Measurements from ENCODE around the gene NDRG3.

The NDRG3 gene

DNA sequence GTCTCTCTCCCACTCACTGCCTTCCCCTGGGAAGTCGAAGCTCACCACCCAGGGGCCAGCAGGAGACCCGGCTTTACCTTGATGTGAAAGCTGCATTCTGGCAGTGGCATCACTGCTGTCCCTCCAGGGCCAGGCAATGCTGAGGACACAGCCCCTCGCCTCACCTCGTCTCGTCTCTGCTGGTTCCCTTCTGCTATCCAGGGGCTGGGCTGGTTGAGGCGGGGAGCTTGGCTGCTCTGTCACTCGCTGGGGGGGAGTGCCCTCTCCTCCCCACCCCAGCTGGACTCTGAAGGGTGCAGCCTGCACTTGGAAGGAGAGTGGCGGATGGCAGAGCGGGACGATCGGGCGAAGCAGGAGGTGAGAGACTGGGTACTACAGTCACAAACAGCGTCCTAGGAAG, 40.4 kb upstream of the NDRG3 start:
- no peak overlapping the region for H3K4me3 ChIP-seq (ENCODE audit: low read depth, low read length)
- H3K4me1 ChIP-seq = no peaks in the 10 kb centered on the region
- no peak for DNase-seq
- H3K27me3 ChIP-seq = no peaks in the 10 kb centered on the region
- H3K9me3 ChIP-seq = no peaks in the 10 kb centered on the region
- TF ChIP-seq, protein P1, sequence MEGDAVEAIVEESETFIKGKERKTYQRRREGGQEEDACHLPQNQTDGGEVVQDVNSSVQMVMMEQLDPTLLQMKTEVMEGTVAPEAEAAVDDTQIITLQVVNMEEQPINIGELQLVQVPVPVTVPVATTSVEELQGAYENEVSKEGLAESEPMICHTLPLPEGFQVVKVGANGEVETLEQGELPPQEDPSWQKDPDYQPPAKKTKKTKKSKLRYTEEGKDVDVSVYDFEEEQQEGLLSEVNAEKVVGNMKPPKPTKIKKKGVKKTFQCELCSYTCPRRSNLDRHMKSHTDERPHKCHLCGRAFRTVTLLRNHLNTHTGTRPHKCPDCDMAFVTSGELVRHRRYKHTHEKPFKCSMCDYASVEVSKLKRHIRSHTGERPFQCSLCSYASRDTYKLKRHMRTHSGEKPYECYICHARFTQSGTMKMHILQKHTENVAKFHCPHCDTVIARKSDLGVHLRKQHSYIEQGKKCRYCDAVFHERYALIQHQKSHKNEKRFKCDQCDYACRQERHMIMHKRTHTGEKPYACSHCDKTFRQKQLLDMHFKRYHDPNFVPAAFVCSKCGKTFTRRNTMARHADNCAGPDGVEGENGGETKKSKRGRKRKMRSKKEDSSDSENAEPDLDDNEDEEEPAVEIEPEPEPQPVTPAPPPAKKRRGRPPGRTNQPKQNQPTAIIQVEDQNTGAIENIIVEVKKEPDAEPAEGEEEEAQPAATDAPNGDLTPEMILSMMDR (IDR thresholded peaks at IDR 0.05; ENCODE audit: low read depth, low read length) = no peak
- peaks cover 33% of the 10 kb centered on the region for H3K36me3 ChIP-seq

DNA sequence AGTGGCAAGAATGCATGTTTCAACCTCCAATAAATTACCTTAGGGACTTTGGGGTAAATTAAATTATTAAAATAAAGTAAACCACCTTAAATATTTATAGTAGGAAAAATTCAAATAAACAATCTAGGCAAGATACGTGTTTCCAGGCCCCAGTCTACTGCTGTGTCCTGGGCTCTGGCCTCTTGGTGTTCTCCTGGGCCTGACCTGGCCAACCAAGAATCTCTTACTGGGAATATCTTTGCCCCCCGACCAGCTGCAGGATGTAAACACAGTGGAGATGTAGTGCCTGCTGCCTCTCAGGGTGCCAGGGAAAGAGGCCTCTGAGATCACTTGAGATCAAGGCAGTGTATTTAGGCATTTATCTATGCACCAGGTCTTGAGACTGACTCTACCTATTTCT, 39.4 kb upstream of the NDRG3 start:
- no peaks in the 10 kb centered on the region for H3K9me3 ChIP-seq
- H3K4me1 ChIP-seq = no peaks in the 10 kb centered on the region
- TF ChIP-seq, protein P1 (IDR thresholded peaks at IDR 0.05; ENCODE audit: low read depth, low read length) = no peak
- H3K4me3 ChIP-seq (ENCODE audit: low read depth, low read length) = no peak overlapping the region
- peaks cover 31% of the 10 kb centered on the region for H3K36me3 ChIP-seq
- no peak for DNase-seq
- no peaks in the 10 kb centered on the region for H3K27me3 ChIP-seq

DNA sequence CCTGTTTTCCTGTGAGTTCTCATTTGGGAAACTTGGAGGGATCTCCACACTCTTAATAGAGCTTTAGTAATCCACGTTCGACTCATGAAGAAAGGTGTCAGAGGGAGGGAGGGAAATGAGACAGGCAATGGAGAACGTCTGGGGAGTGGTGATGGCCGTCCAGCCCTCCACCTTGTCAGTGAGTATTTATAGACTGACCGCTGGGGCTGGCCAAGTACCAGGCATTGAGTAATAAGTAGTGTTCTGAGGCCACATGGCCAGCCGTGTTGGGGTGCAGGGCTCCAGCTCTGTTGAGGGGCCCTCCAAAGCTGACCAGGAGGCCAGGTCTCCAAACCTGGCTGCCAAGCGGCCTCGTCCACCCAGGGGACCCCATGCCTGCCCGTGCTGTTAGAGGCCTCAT, 39.0 kb upstream of the NDRG3 start:
- no peaks in the 10 kb centered on the region for H3K27me3 ChIP-seq
- H3K4me1 ChIP-seq = no peaks in the 10 kb centered on the region
- no peak overlapping the region for H3K4me3 ChIP-seq (ENCODE audit: low read depth, low read length)
- TF ChIP-seq, protein P1 (IDR thresholded peaks at IDR 0.05; ENCODE audit: low read depth, low read length) = no peak
- peaks cover 28% of the 10 kb centered on the region for H3K36me3 ChIP-seq
- no peak for DNase-seq
- no peaks in the 10 kb centered on the region for H3K9me3 ChIP-seq

DNA sequence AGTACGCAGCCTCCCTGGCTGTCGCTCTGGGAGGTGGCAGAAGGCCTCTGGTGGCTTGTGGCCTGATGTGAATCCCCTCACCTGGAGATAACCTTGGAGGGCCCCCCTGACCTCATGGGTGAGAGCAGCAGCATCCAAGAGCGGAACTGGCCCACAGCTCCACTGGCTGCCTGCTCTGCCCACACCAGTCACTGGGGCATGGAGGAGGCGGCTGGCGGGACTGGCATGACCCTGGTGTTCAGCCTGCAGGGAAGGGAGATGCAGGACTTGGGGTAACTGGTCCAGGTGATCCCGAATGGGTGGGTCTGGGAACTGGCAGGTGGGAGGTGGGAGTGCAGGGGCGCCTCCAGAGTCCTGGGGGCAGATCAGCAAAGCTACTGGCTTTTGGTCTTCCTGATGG, 38.2 kb upstream of the NDRG3 start:
- Histone ChIP-seq H3K27me3 (no peaks in the 10 kb centered on the region), H3K9me3 (no peaks in the 10 kb centered on the region), H3K4me1 (no peaks in the 10 kb centered on the region), H3K4me3 (ENCODE audit: low read depth, low read length) (no peak overlapping the region), H3K36me3 (peaks cover 28% of the 10 kb centered on the region)
- TF ChIP-seq, protein P1 (IDR thresholded peaks at IDR 0.05; ENCODE audit: low read depth, low read length) = no peak
- no peak for DNase-seq

DNA sequence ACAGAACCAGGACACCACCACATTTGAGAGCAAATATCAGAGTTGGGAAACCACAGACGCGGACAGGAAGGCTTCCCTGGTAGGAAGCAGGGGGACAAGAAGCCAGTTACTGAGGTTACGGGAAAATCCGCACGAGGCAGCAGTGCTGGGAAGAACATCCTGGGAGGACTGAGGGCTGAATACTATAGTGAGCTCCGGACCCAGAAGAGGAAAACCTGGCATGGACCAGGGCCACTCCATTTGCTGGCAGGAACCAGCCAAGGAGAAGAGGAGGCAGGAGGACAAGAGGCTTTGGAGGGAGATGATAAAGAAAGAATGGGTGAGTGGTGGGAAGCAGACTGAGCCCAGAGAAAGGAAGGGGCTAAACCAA, 33.8 kb upstream of the NDRG3 start:
- H3K4me1 ChIP-seq = no peaks in the 10 kb centered on the region
- no peak for DNase-seq
- peaks cover 6% of the 10 kb centered on the region for H3K36me3 ChIP-seq

DNA sequence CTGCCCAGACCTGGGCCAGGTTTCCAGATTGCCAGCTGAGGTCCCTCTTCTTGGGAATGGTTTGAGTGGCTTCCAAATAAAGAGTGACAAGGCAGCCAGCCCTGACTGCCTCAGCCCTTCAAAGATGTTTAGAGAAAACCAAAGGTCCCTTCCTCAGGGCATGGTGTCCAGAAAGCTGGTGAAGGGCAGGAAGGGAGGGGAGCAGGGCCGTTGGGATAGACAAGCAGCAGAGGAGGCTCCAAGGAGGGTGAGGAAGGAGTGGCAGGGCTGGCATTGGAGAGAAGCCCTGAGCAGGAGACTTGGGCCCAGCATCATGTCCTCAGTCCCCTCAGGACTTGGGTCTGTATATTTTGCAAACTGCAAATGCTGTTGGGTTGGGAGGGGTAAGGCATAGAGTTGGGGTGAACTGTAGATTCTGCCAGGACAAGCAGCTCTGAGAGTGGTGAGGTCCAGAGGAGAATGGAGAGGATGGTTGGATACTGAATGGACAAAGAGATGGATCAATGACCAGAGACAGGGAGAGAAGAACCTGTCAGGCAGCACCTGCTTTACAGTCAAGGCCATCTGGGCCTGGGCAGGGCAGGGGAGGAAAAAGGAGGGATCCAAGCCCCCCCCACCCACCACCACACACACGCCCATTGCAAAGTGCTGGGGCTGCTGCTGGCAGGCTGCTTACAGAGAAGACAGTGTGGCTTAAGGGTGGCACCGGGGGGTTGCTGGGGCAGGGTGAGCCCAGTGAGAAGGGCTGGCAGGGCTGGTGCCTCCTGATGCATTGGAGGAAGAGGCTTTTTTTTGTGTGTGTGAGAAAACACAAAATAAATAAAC, 33.2 kb upstream of the NDRG3 start:
- H3K4me3 ChIP-seq (ENCODE audit: low read depth, low read length) = no peak overlapping the region
- H3K27me3 ChIP-seq = no peaks in the 10 kb centered on the region
- H3K4me1 ChIP-seq = no peaks in the 10 kb centered on the region
- H3K9me3 ChIP-seq = no peaks in the 10 kb centered on the region
- H3K36me3 ChIP-seq = peaks cover 5% of the 10 kb centered on the region; the same call in 1 of the 2 replicates
- no peak for DNase-seq
- TF ChIP-seq, protein P1 (IDR thresholded peaks at IDR 0.05; ENCODE audit: low read depth, low read length) = no peak

More for the DNA sequence above, 33.8 kb upstream of the NDRG3 start:
- TF ChIP-seq, protein P1 (IDR thresholded peaks at IDR 0.05; ENCODE audit: low read depth, low read length) = no peak
- H3K9me3 ChIP-seq = no peaks in the 10 kb centered on the region
- no peak overlapping the region for H3K4me3 ChIP-seq (ENCODE audit: low read depth, low read length)
- H3K27me3 ChIP-seq = no peaks in the 10 kb centered on the region
